GM12878 (cell line): ENCODE data around the gene YDJC. TPM values are rescaled to one million over a fixed set of nuclear protein-coding genes. Genes with fewer than 3 reads are reported as not detected.

ENCODE experiments used
- ATAC-seq: fragments of 200-7000 bp; cut with Tn5 transposase; 3 replicates; pipeline ENCODE4 v1.9.1; 2020; ENCODE audit warnings: mild to moderate bottlenecking, moderate library complexity
- BruUV-seq: library from RNA; stranded (reverse); fragments of 400-500 nt; replicated peaks from 2 replicates; lab custom pipeline; 2021; lab: Mats Ljungman, UMichigan
- CTCF ChIA-PET: fragments of 300-600 bp; sonication (Branson Sonifier 250); formaldehyde crosslinking; extraction: SDS; loops from one replicate; lab custom pipeline; 2021; ENCODE audit warnings: inconsistent platforms; lab: Yijun Ruan, JAX
- POLR2A ChIA-PET: fragments of 350-600 bp; formaldehyde crosslinking; extraction: SDS; loops from one replicate; lab custom pipeline; 2021; ENCODE audit warnings: inconsistent platforms; lab: Charles Lee
- RAD21 ChIA-PET: fragments of 300-600 bp; sonication (Branson Sonifier 250); formaldehyde crosslinking; loops from one replicate; lab custom pipeline; 2023; ENCODE audit warnings: antibody characterized with exemption; ENCODE audit not compliant: unreplicated experiment; lab: Charles Lee
- SMC1A ChIA-PET: fragments of 300-600 bp; sonication (Branson Sonifier 250); formaldehyde crosslinking; loops from one replicate; lab custom pipeline; 2023; ENCODE audit not compliant: unreplicated experiment, uncharacterized antibody; lab: Charles Lee
- DNase-seq: peaks from one replicate; pipeline ENCODE4 v3.0.0-alpha.2; 2011; ENCODE audit warnings: low read depth, low spot score
- FAIRE-seq: peaks from 3 replicates; lab custom pipeline; 2011; peaks lifted over from hg19 to GRCh38; lab: Jason Lieb, UNC
- H2AFZ ChIP-seq: 2 replicates; pipeline ENCODE4 v1.6.0; 2011; ENCODE audit warnings: low read depth, low read length, control low read depth; ENCODE audit not compliant: control insufficient read depth
- H3K27ac ChIP-seq: 2 replicates; pipeline ENCODE4 v1.5.1; 2011; ENCODE audit warnings: control low read depth; ENCODE audit not compliant: control insufficient read depth, insufficient read depth
- H3K27me3 ChIP-seq, 2 experiments: replicated peaks in 1 of 2; 2 replicates each; pipeline versions ENCODE4 v1.6.0 to v1.6.1; 2011; ENCODE audit warnings: low read length in 1 of 2; ENCODE audit not compliant: control insufficient read depth in 2 of 2, insufficient read depth in 2 of 2
- H3K36me3 ChIP-seq, 2 experiments: 2 replicates each; pipeline ENCODE4 v1.5.1; 2011; ENCODE audit warnings: low read length in 1 of 2; ENCODE audit not compliant: control insufficient read depth in 2 of 2, insufficient read depth in 2 of 2
- H3K4me1 ChIP-seq: 2 replicates; pipeline ENCODE4 v1.6.1; 2011; ENCODE audit warnings: mild to moderate bottlenecking, low read length, moderate library complexity, mixed read lengths; ENCODE audit not compliant: control insufficient read depth, insufficient read depth
- H3K4me2 ChIP-seq: 2 replicates; pipeline ENCODE4 v1.6.0; 2011; ENCODE audit warnings: control low read depth; ENCODE audit not compliant: control insufficient read depth, insufficient read depth
- H3K4me3 ChIP-seq: fragments of 200-600 bp; sonication (generic); 2 replicates; pipeline ENCODE4 v1.5.1; 2016
- H3K79me2 ChIP-seq: 2 replicates; pipeline ENCODE4 v1.6.0; 2011; ENCODE audit warnings: low read length; ENCODE audit not compliant: control insufficient read depth, insufficient read depth
- H3K9ac ChIP-seq: 2 replicates; pipeline ENCODE4 v1.8.0; 2011; ENCODE audit warnings: low read length, control low read depth, mixed read lengths; ENCODE audit not compliant: control insufficient read depth, insufficient read depth
- H3K9me3 ChIP-seq: replicated peaks from 3 replicates; pipeline ENCODE4 v1.5.1; 2011; ENCODE audit warnings: mild to moderate bottlenecking, low read length; ENCODE audit not compliant: control insufficient read depth, insufficient read depth
- H4K20me1 ChIP-seq: 2 replicates; pipeline ENCODE4 v1.6.0; 2011; ENCODE audit not compliant: control insufficient read depth, insufficient read depth
- BCL11A ChIP-seq: IDR thresholded peaks from 2 replicates; pipeline ENCODE4 v1.6.1; 2011; ENCODE audit warnings: low read depth, low read length
- CHD4 ChIP-seq: fragments of 200-600 bp; sonication (generic); IDR thresholded peaks from 2 replicates; pipeline ENCODE4 v1.6.1; 2016; ENCODE audit warnings: mild to moderate bottlenecking
- EP300 ChIP-seq, 2 experiments: fragments of 150-350 bp in 1 of 2; IDR thresholded peaks; 2 replicates each; pipeline ENCODE4 v1.6.1; 2011 to 2012; ENCODE audit warnings: low read depth in 2 of 2, low read length in 2 of 2, borderline replicate concordance in 1 of 2, improper control_type of control experiment in 1 of 2, inconsistent platforms in 1 of 2; ENCODE audit not compliant: control insufficient read depth in 1 of 2
- FOS ChIP-seq: IDR thresholded peaks from 3 replicates; pipeline ENCODE4 v1.6.1; 2011; ENCODE audit warnings: borderline replicate concordance; ENCODE audit not compliant: insufficient read length; ENCODE audit errors: extremely low read depth
- MYC ChIP-seq: IDR thresholded peaks from 2 replicates; pipeline ENCODE4 v1.6.1; 2011; ENCODE audit warnings: mild to moderate bottlenecking, low read length, moderate library complexity, inconsistent platforms; ENCODE audit not compliant: insufficient read depth, insufficient replicate concordance, insufficient read length, severe bottlenecking
- POLR2A ChIP-seq: IDR thresholded peaks from 2 replicates; pipeline ENCODE4 v1.6.1; 2011; ENCODE audit warnings: low read depth, mild to moderate bottlenecking, low read length
- POLR2AphosphoS2 ChIP-seq: IDR thresholded peaks from 2 replicates; pipeline ENCODE4 v1.6.1; 2011; ENCODE audit warnings: low read depth, mild to moderate bottlenecking, low read length, improper control_type of control experiment, moderate library complexity
- RELA ChIP-seq: fragments of 450-650 bp; IDR thresholded peaks from 2 replicates; pipeline ENCODE4 v1.8.0; 2014; ENCODE audit warnings: borderline replicate concordance; ENCODE audit not compliant: partially characterized antibody
- RFX5 ChIP-seq: IDR thresholded peaks from 2 replicates; pipeline ENCODE4 v1.6.1; 2011; ENCODE audit warnings: low read depth, low read length, improper control_type of control experiment
- SPI1 ChIP-seq: IDR thresholded peaks from 2 replicates; pipeline ENCODE4 v1.6.1; 2011; ENCODE audit warnings: low read depth, mild to moderate bottlenecking, low read length, moderate library complexity, borderline replicate concordance; ENCODE audit not compliant: insufficient read depth
- ZNF217 ChIP-seq: fragments of 450-650 bp; IDR thresholded peaks from 2 replicates; pipeline ENCODE4 v1.6.1; 2017; ENCODE audit warnings: antibody characterized with exemption, mild to moderate bottlenecking
- WGBS: methylation state at CpG from one replicate; pipeline ENCODE4 v1.1.6; 2016; ENCODE audit warnings: low lambda C conversion rate; ENCODE audit not compliant: insufficient replicate concordance, insufficient coverage; ENCODE audit errors: missing lambda C conversion rate; 5-methylcytosine and 5-hydroxymethylcytosine counted together
- in situ Hi-C: fragments of 300-500 bp; cut with MboI; formaldehyde crosslinking; loops from 9 replicates; pipeline ENCODE4 v1.14.3; 2018; ENCODE audit warnings: mixed read lengths
- intact Hi-C: fragments of 100-400 bp; cut with micrococcal nuclease; formaldehyde crosslinking; loops from one replicate; pipeline ENCODE4 v1.14.2; 2022; ENCODE audit not compliant: unreplicated experiment
- polyA plus RNA-seq, 11 experiments: library from polyadenylated mRNA; depleted of rRNA in 4 of 11; unstranded in 6 of 11; stranded (reverse) in 5 of 11; fragments of >200 nt; fragmentation: Nextera tagmentation in 4 of 11; fragmentation: Illumina TruSeq in 1 of 11; extraction: Ambion mirVana in 4 of 11; extraction: Trizol in 1 of 11; gene quantifications; 1 replicate in 1 of 11; 2 replicates in 10 of 11; pipeline versions ENCODE4 v1.2.1 to v1.2.3, GENCODE V29; 2011 to 2016; ENCODE audit warnings: inconsistent platforms in 2 of 11, missing spikeins in 2 of 11, low read depth in 1 of 11
- total RNA-seq, 4 experiments: library from RNA; depleted of rRNA in 3 of 4; stranded (reverse); fragments of >200 nt in 3 of 4; fragmentation: Illumina TruSeq in 1 of 4; extraction: Trizol in 1 of 4; gene quantifications; 2 replicates each; pipeline versions ENCODE4 v1.2.1 to v1.2.3, GENCODE V29; 2013 to 2021
- TF ChIP-seq, protein P1 (sequence below): fragments of 450-650 bp; conservative IDR thresholded peaks from 2 replicates; pipeline ENCODE4 v1.6.1; 2017; ENCODE audit warnings: mild to moderate bottlenecking, moderate library complexity
- TF ChIP-seq, protein P2 (sequence below): fragments of 450-650 bp; IDR thresholded peaks from 2 replicates; pipeline ENCODE4 v1.6.1; 2017; ENCODE audit warnings: mild to moderate bottlenecking, moderate library complexity

The YDJC gene
- total and polyA plus RNA-seq, 10 of the 15 experiments (the other 5 are each of a cell fraction or from before 2014, with no cell fraction given), result 1.00 to 77.6 (median 38.4) TPM

- intact Hi-C loops, result no loop called here
These were observed 17.0 kb downstream of the YDJC start for GRCh38 chr22:21612858-21613257.

More at GRCh38 chr22:21612858-21613257, 17.0 kb downstream of the YDJC start:
- H3K27me3 ChIP-seq, result no peaks in the 10 kb centered on the region
- no peak overlapping the region for H3K9ac ChIP-seq
- no peak overlapping the region for H3K27ac ChIP-seq
- no peaks in the 10 kb centered on the region for H3K9me3 ChIP-seq
- DNase-seq (no peak), FAIRE-seq (no peak), ATAC-seq (no peak)
- in situ Hi-C loops, result loop anchor here (10.0 kb wide), 1 partner anchor 518 kb away; no protein-coding TSS in a partner anchor
- ChIA-PET SMC1A (no interaction called here), CTCF (interaction anchor here (0.7 to 2.7 kb wide), 4 partner anchors 11 to 34 kb away, joined by 3 to 9 read pairs (median 6); partner anchors contain the start of gene SDF2L1), POLR2A (interaction anchor here (1.4 to 2.4 kb wide), 2 partner anchors 15 to 29 kb away, joined by 3 to 6 read pairs; no protein-coding TSS in a partner anchor), RAD21 (no interaction called here)
- WGBS, result 87% methylated on average over 7 of the region's 7 CpGs
- BruUV-seq, result no TSS peak
- peaks cover 18% of the 10 kb centered on the region for H3K79me2 ChIP-seq
- peaks cover 17 to 20% of the 10 kb centered on the region in 2 experiments for H3K36me3 ChIP-seq
- no peak overlapping the region for H3K4me2 ChIP-seq
- no peak overlapping the region for H2AFZ ChIP-seq
- no peaks in the 10 kb centered on the region for H3K4me1 ChIP-seq
- TF ChIP-seq, protein P1, sequence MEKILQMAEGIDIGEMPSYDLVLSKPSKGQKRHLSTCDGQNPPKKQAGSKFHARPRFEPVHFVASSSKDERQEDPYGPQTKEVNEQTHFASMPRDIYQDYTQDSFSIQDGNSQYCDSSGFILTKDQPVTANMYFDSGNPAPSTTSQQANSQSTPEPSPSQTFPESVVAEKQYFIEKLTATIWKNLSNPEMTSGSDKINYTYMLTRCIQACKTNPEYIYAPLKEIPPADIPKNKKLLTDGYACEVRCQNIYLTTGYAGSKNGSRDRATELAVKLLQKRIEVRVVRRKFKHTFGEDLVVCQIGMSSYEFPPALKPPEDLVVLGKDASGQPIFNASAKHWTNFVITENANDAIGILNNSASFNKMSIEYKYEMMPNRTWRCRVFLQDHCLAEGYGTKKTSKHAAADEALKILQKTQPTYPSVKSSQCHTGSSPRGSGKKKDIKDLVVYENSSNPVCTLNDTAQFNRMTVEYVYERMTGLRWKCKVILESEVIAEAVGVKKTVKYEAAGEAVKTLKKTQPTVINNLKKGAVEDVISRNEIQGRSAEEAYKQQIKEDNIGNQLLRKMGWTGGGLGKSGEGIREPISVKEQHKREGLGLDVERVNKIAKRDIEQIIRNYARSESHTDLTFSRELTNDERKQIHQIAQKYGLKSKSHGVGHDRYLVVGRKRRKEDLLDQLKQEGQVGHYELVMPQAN, result no peak
- TF ChIP-seq MYC (no peak), POLR2AphosphoS2 (no peak), POLR2A (no peak), BCL11A (no peak), RFX5 (no peak), ZNF217 (no peak), EP300 (IDR thresholded peaks at IDR 0.05; ENCODE audit: borderline replicate concordance in 1 of 2, control insufficient read depth in 1 of 2, low read depth in 2 of 2, low read length in 2 of 2) (no peak), RELA (no peak), FOS (no peak), CHD4 (no peak), SPI1 (no peak)
- TF ChIP-seq, protein P2, sequence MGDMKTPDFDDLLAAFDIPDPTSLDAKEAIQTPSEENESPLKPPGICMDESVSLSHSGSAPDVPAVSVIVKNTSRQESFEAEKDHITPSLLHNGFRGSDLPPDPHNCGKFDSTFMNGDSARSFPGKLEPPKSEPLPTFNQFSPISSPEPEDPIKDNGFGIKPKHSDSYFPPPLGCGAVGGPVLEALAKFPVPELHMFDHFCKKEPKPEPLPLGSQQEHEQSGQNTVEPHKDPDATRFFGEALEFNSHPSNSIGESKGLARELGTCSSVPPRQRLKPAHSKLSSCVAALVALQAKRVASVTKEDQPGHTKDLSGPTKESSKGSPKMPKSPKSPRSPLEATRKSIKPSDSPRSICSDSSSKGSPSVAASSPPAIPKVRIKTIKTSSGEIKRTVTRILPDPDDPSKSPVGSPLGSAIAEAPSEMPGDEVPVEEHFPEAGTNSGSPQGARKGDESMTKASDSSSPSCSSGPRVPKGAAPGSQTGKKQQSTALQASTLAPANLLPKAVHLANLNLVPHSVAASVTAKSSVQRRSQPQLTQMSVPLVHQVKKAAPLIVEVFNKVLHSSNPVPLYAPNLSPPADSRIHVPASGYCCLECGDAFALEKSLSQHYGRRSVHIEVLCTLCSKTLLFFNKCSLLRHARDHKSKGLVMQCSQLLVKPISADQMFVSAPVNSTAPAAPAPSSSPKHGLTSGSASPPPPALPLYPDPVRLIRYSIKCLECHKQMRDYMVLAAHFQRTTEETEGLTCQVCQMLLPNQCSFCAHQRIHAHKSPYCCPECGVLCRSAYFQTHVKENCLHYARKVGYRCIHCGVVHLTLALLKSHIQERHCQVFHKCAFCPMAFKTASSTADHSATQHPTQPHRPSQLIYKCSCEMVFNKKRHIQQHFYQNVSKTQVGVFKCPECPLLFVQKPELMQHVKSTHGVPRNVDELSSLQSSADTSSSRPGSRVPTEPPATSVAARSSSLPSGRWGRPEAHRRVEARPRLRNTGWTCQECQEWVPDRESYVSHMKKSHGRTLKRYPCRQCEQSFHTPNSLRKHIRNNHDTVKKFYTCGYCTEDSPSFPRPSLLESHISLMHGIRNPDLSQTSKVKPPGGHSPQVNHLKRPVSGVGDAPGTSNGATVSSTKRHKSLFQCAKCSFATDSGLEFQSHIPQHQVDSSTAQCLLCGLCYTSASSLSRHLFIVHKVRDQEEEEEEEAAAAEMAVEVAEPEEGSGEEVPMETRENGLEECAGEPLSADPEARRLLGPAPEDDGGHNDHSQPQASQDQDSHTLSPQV, result no peak
- peaks cover 3% of the 10 kb centered on the region; the same call in 1 of the 2 replicates for H4K20me1 ChIP-seq
- H3K4me3 ChIP-seq, result no peak overlapping the region
